Measurements from ENCODE around the gene CHD1.

The CHD1 gene

DNA sequence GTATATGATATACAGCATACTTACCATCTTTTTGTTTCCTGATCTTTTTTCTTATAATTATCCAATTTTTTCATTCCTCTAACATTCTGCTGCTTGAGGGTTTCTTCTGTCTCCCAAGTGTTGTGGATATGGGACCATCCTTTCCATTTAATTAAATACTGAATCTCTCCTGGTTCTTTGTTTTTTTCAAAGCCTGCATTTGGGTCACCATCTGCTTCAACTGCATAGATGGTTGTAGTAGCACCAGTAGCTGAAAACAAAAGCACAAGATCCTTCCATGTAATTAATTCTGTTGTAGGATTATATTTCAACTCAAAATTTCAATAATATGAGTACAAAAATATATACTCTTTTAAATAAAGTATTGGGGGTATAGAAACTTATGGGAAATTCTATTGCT, 29.4 kb downstream of the CHD1 start:
- no peak for DNase-seq (ENCODE audit: low spot score)

DNA sequence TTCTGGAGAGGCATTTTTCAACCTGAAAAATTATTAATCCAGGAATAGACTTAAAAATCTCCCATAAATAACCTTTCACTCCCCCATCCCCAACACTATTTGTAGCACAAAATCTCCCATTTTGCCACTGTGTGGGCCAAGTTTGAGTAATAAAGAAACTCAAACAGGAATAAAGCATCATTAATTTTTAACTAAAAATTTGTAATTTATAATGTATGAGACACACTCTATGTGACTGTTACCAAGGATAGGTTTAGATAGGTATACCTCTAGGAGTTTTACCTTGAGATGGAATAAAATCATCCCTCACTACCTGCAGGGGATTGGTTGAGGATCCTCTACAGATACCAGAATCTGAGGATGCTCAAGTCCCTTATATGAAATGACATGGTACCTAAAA, 30.1 kb downstream of the CHD1 start:
- DNase-seq (ENCODE audit: low spot score): no peak

DNA sequence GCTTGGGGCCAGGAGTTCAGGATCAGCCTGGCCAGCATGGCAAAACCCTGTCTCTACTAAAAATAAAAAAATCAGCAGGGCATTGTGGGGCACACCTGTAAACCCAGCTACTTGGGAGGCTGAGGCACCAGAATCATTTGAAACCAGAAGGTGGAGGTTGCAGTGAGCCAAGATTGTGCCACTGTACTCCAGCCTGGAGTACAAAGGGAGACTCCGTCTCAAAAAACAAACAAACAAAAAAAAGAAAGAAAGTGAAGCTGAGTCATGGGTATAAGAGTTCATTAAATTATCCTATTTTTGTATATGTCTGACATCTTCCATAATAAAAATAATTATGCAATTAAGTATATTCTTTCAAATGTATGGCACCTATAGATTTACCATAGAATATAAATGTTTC, 37.2 kb downstream of the CHD1 start:
- DNase-seq (ENCODE audit: low spot score): no peak

DNA sequence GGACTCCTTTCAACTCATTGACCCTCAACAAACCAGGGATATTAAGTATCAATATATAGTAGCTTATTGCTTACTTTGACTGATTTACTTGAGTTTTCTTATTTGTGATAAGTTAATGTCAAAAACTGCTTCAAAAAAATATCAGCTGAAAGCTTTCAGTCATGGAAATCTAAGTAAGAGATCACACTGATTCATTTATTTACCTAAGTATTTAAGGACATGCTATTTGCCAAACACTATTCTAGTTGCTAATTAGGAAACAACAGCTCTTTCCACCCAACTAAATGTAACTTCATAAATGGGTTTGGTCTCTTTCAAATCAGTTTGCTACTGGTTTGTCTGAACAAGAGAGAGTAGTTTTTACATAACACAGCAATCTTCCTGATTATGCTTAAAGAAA, 48.2 kb downstream of the CHD1 start:
- DNase-seq (ENCODE audit: low spot score): no peak

DNA sequence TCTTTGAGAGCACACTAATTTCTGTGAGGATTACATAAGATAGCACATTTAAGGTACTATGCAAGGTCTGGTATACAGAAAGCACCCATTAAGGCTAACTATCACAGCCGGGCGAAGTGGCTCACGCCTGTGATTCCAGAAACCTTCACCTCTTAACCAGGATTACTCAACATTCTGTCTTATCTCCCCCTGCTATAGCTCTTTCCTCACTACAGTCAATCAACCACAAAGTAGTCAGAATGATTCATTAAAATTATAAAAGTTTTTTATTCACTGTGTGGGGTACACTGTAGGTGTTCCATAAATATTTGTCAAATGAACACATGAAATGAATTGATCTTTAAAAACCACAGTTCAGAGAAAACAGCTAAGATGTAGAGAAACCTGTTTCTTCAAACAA, 48.7 kb downstream of the CHD1 start:
- no peak for DNase-seq (ENCODE audit: low spot score)

DNA sequence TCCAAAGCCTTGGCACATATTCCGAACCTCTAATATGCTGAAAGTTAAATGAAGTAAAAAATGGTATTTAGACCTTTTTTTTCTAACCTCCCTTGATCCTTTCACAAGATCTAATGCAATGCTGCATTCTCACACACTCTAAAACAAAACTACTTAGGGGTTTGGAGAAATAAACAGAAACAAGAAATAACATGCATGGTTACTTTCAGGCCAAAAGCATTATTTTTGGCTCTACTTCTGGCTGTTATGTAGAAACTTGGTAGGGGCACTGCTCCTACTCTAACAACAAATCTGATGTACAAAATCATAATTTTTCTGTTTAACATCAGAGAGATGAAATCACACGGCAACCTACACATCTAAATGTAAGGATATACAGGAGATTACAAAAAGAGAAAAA, 51.2 kb downstream of the CHD1 start:
- DNase-seq (ENCODE audit: low spot score): no peak

DNA sequence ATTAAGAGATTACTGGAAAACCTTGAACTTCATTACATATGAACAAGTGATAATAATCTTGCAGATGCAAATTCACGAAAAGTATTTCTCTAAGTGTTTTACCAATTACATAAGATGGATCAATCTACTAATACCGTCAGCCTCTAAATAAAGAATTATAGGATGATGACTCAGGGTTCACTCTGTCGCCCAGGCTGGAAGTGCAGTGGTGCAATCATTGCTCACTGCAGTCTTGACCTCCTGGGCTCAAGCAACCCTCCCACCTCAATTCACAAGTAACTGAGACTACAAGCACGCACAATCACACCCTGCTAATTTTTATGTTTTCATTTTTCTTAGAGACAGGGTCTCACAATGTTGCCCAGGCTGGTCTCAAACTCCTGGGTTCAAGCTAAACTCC, 56.1 kb downstream of the CHD1 start:
- DNase-seq (ENCODE audit: low spot score): no peak

DNA sequence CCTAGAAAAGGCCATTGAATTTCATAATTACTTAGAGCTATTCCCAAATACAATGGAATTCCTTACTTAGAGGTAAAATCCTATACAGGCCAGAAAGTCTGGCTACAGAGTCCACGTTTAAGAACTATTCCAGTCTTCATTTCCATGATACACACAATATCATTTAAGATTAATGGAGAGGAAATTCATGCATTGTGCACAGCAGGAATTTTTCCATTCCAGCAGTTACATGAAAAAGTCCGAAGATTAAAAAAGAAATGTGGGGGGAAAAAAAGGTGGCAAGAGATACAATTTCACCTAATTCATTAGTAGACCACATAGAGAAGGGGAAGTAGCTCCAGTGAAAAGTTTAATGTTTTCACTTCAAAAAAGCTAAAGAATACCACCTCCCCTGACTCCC, 63.1 kb downstream of the CHD1 start:
- no peak for DNase-seq (ENCODE audit: low spot score)

DNA sequence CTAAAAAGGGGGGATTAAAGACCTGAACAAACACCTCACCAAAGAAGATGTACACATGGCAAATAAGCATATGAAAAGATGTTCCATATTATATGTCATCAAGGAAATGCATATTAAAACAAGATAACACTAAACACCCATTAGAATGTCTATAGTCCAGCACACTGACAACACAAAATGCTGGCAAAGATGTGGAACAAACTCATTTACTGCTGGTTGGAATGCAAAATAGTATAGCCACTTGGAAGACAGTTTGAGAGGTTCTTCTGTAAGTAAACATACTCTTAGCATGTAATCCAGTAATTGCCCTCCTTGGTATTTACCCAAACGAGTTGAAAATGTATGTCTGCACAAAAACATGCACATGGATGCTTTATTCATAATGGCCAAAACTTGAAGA, 81.8 kb downstream of the CHD1 start:
- DNase-seq (ENCODE audit: low spot score): no peak

DNA sequence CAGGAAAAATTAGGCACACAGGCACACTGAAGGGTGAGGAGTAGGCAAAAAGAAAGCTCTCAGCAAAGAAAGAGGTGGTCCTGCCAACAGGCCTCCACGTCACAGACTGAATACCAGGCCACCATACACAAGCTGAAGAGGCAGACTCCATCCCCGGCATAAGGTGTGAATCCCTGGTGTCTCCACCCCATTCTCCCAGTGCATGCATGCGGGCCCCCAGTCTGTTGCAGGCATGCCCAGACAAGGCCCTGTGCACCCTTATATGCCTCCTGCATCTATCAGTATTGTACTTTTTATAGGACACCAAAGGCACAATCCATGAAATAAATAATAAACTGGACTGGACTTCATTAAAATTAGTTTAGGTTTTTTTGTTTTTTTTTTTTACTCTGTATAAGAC, 82.3 kb downstream of the CHD1 start:
- DNase-seq (ENCODE audit: low spot score): no peak

DNA sequence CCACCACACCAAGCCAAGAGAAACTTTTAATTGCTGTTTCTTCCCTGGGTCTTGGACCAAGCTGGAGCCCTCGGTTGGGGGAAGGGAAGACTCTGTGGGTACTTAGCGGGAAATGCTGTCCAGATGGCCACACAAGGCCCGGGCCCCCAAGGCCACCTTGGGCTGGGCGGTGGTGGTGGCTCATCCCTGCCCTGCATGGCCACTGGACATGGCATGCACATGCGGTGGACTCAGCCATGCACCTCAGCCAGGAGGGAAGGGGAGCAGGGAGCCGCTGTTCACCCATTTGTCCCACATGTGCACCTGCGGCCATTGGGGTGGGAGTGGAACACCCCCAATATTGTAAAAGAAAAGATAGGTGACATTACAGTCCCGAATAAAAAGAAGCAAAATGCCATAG, 82.9 kb downstream of the CHD1 start:
- DNase-seq (ENCODE audit: low spot score): no peak

DNA sequence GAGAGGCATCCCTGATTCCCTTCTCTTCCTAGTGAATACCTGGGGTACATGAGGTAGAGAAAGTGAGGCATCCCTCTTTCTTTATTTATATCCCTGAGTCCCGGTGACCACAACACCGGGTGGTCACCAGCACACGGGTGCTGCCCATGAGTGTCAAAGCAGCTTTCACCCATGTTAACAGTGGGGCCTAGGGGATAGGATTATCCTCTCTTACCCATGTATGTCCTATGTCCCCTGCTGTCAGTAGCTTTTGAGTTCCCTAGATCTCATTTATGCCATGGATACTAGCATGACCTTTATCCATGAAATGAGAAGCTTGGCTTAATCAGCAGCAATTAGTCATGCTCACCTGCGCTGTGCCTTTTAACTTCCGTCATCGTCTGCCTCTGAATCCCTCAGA, 83.9 kb downstream of the CHD1 start:
- no peak for DNase-seq (ENCODE audit: low spot score)

DNA sequence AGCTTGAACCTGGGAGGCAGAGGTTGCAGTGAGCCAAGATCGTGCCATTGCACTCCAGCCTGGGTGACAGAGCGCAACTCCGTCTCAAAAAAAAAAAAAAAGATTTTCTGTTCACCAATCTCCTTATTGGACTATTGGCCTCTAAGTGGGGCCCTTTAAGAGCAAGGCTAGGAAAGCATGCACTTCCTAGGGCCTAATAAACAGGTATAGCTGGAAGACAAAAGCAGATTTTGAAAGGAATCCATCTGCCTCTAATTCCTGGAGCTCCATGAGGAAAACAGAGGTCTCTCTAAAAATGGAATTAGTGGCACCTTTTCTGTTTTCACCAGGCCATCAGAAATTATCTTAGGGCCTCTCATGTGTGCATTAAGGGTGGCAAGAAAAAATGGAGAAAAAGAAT, 85.3 kb downstream of the CHD1 start:
- no peak for DNase-seq (ENCODE audit: low spot score)

DNA sequence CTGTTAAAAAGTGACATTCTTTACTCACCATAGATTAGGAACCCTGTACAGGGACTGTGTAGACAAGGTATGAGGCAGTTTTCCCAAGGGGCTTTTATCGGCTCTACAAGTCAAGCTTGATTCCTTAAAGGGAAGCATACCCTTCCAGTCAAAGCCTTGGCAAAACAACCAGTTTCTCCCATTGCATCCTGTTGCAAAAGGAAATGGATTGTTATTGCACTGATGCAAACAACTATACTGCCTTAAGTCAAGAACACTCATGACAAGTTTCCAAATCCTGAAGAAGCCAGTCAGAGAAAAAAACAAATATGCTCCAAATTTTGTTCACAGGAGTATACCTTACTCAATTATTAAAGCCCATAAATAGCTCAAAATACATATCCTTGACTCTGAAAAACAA, 87.9 kb downstream of the CHD1 start:
- no peak for DNase-seq (ENCODE audit: low spot score)

DNA sequence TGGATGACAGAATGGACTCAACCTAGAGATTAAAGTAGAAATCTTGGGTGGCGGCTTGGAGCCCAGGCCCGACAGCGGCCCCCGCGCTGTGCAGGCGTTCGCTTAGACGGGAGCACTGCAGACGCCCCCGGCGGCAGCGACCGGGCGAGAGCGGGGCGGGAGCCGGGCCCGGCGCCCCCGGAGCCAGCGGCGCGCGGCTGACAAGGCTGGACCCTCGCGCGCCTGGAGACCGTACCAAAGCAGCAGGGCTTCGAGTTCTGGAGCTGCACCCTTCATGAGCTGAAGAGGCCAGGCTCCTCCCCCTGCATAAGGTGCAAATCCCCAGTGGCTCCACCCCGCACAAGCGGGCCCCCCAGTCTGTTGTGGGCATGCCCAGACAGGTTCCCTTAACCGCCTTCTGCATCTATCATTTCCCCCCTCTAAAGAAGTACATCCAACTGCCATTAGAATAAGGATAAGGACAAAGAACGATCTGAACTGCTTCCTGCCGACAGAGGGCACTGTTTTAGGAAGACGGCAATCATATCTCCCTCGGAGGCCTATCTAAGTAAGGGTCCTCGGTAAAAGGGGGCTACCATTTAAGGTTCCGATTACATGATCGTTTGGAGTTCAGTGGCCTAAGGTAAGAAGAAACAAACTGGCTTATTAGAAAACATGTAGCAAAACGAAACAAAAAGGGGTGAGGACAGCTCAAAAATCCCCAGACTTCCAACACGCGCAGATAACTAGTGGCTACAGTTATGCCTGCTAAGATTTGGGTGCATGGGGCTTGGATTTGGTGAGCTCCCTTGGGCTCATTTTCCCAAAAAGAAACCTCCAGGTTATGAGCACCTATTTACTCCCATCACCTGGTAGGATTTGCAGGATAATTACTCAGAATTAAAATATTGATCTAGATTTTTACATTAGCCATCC, 89.1 kb downstream of the CHD1 start:
- no peak for DNase-seq (ENCODE audit: low spot score)

DNA sequence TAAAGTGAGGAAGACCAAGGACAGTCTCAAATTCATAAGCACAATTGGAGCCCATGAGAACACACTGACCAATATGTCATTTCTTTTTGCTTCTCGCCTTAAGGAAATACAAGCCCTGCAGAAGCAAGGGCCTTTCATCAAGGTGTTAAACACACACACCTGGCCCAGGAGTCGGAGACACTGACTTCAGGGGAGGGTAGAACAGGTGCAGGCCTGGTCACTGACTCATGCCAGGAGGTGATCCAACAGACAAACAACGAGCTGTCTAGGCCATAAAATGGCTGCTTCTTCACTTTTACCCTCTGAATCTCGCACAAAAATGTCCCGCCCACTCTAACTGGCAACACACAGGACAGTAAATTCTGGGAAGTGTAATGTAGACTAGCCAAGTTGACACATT, 92.6 kb downstream of the CHD1 start:
- no peak for DNase-seq (ENCODE audit: low spot score)

DNA sequence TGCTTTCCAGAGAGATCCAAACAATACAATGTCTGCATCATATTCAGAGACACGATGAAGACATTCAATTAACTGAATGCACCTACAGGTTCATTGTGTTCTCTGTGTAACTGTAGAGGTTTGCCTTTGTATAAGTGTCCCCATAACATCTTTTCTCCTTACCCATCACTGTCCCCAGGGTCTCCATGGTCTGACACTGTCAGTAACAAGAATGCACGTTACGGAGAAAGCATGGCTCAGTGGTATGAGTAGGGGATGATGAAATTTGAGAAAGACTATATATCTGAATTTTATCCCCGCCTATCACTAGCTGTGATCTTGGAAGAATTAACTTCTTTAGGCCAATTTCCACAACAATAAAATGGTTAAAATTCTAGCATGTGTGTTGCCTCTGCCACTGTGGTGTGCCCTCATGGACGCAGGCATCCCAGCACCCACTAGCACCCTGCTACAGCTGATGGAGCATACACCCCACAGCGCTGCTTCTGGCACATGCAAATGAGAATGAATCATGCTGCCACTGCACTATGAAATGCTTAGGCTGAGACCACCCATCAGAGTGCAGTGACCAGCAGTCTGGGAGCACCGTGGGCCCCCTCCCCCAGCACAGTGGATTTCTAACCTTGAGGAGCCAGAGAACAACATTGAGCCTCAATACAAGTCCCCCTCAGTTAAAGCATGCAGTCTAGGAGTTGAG, 101.1 kb downstream of the CHD1 start:
- DNase-seq (ENCODE audit: low spot score): no peak

DNA sequence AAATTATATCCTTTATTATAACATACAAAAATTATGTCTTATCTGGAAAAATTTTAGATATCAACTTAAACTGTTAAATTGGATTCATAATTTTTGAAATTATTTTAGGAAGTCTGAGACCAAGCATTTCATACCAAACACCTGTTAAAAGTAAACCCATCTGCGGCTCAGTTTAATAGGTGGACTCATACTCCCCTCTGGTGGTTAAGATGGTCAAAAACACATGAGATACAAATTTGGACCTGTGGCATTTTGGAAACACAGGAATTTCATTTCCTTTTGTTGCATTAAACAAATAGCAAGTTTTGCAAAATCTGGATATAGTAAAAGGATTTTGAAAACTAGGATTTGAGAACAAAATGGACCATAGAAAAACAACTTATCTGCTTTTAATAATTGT, 101.6 kb downstream of the CHD1 start:
- peak; percentile 60 for DNase-seq (ENCODE audit: low spot score)

DNA sequence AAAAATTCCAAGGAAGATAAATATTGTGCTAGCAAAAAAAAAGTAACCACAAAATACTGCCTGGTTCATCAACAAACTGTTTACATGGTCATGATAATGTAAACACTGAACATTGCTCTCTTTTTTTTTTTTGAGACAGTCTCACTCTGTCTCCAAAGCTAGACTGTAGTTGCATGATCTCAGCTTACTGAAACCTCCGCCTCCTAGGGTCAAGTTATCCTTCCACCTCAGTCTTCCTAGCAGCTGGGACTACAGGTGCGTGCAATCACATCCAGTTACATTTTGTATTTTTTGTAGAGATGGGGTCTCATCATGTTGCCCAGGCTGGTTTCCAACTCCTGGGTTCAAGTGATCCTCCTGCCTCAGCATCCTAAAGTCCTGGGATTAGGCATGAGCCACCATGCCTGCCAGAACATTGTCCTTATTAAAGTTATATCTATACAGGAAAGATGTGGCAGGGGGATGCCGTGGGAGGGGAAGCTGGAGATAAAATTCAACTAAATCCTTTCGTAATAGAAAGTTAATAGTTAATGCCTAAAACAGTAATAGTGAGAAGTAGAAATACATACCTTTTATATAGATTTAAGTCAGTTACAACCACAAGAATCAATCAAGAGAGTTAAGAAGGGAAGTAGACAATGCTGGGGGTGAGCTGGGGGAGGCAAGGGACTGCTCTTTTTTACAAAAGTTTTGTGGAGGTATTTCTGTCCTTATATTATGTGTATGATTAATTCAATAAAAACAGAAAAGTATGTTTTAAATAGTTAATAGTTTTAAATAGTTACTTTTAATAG, 103.0 kb downstream of the CHD1 start:
- DNase-seq (ENCODE audit: low spot score): no peak

DNA sequence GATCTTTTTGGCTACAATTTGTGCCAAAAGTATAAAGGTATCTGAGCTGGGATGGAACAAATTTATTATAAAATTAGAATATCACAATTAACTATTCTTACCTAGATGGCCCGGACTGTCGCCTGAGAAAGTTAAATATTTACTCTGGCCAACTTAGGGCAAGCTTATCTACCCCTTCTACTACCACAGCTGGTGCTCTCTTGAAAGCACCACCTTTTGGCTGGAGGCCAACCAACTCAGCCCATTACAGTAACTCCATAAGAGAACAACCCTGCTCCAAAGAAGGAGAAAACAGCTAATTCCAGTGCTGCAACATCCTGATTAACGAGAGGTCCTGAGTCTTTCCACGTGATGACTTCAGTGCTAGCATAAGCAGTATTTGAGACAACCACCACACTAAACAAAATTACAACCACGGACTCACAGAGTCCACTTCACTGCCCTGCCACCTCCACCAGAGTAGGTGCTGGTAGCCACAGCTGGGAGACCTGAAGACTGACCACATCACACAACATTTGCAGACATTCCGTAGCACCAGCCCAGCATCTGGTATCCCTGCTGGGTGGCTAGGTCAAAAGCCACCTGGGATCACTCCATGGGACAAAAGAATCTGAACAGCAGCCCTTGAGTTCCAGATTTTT, 112.1 kb downstream of the CHD1 start:
- peak; percentile 16 for DNase-seq (ENCODE audit: low spot score)

DNA sequence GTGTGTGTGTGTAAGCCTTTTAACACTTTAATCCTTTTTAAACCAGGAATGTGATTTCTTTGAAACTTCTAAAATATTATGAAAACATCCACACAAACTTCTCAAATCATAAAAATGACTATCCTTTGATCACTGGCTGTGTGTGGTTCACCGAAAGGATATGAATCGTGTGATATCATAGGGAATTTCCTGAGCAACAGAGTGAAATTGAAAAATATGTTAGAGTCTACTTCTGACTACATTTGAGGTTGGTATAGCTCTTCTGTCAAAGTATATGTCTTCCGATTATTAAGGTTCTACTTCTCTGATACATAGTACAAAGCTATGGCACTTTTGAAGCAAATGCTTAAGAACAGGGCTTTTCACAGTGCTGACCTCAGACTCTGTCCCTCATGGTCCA, 115.1 kb downstream of the CHD1 start:
- DNase-seq (ENCODE audit: low spot score): no peak

DNA sequence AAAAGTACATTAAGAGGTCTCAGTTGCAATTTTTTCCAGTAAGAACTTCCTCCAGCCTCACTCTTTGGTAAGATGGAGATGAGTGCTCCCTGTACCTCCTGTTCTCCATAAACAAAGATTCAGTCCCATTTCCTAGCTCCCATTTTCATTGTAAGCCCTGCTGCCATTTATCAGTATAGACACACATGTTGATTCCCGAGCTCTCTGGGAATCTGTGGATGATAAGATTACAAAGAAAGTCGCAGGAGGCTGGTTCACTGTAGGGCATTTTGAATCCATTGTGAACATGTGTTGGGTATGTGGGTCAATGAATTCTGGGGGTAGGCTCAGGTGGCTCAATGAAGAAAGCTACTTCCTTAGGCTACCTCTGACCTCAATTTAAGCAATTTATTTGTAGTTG, 118.6 kb downstream of the CHD1 start:
- no peak for DNase-seq (ENCODE audit: low spot score)

Measured in SW480 (cell line).